Stimulated activated CD8-positive, alpha-beta memory T cell treated with anti-CD3 and anti-CD28 coated beads, Interleukin-7, amount 100 ng/mL, for 1 hour (primary cell): ENCODE data around the gene ITPKC.
A peak's percentile ranks its signal among the peaks of the same experiment; 100 is the strongest.
"Not testable (repeated sequence)": the region's sequence is repeated elsewhere in the genome, so short reads cannot be mapped to it uniquely, and the experiment has no call there.

ENCODE experiments used
- DNase-seq, 2 donors: peaks; one replicate each; pipeline ENCODE4 v3.0.0-alpha.2; 2020; ENCODE audit warnings: low read depth in 2 of 2

ITPKC gene

GRCh38 chr19:40716031-40716481 is 856 bp upstream of the ITPKC start:
- peak; percentile 43 to 44 for DNase-seq

GRCh38 chr19:40717325-40717879 is 490 bp downstream of the ITPKC start:
- no peak for DNase-seq

- DNase-seq: no peak
Measured at GRCh38 chr19:40717880-40718773, 1.2 kb downstream of the ITPKC start.

GRCh38 chr19:40718774-40719391 is 2.0 kb downstream of the ITPKC start:
- no peak for DNase-seq

GRCh38 chr19:40719414-40719894 is 2.5 kb downstream of the ITPKC start:
- no peak for DNase-seq

- DNase-seq: no peak
Measured at GRCh38 chr19:40721140-40721486, 4.2 kb downstream of the ITPKC start.

- no peak for DNase-seq
Measured at GRCh38 chr19:40721936-40722661, 5.2 kb downstream of the ITPKC start.

- DNase-seq: no peak
Measured at GRCh38 chr19:40723661-40724254, 6.8 kb downstream of the ITPKC start.

GRCh38 chr19:40724315-40724714 is 7.4 kb downstream of the ITPKC start:
- no peak for DNase-seq

GRCh38 chr19:40724855-40725254 is 7.9 kb downstream of the ITPKC start:
- no peak for DNase-seq

GRCh38 chr19:40726279-40726678 is 9.4 kb downstream of the ITPKC start:
- DNase-seq: no peak

GRCh38 chr19:40730065-40730464 is 13.2 kb downstream of the ITPKC start:
- not testable (repeated sequence) for DNase-seq

- DNase-seq: not testable (repeated sequence)
Measured at GRCh38 chr19:40732304-40732703, 15.4 kb downstream of the ITPKC start.

GRCh38 chr19:40733149-40733548 is 16.2 kb downstream of the ITPKC start:
- no peak for DNase-seq

GRCh38 chr19:40735013-40735771 is 18.3 kb downstream of the ITPKC start:
- DNase-seq: no peak

GRCh38 chr19:40736661-40737060 is 19.7 kb downstream of the ITPKC start:
- no peak for DNase-seq

GRCh38 chr19:40737102-40737644 is 20.3 kb downstream of the ITPKC start:
- DNase-seq: no peak

GRCh38 chr19:40739030-40739839 is 22.3 kb downstream of the ITPKC start:
- no peak for DNase-seq

- no peak for DNase-seq
Measured at GRCh38 chr19:40739871-40740703, 23.2 kb downstream of the ITPKC start.
